ENCODE data around the gene KLHL3.

KLHL3 gene

GRCh38 chr5:137632716-137633115 is 103.2 kb downstream of the KLHL3 start:
- no peak for DNase-seq (ENCODE audit: low spot score)

- no peak for DNase-seq (ENCODE audit: low spot score)
These were observed 104.4 kb downstream of the KLHL3 start for GRCh38 chr5:137631453-137631852.

DNA sequence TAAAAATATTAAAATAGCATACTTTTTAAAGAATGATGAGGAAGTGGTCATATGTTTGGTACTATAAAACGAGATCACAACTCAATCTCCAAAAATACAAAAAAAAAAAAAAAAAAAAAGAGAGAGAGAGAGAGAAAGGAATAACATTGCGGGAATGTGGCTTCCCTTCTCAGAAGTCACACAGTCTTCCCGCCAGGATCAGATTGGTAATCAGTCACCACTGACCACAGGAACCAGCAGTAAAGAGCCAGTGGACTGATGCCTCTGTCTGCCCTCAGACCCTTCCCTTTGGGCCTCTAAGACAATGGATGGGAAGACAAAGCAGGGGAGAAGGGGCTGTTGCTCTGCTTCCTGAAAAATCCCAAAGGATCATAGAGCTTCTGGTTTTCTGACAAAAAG is 104.9 kb downstream of the KLHL3 start:
- DNase-seq (ENCODE audit: low spot score), result no peak

- no peak for DNase-seq (ENCODE audit: low spot score)
These were observed 105.5 kb downstream of the KLHL3 start for GRCh38 chr5:137630216-137630971.

DNA sequence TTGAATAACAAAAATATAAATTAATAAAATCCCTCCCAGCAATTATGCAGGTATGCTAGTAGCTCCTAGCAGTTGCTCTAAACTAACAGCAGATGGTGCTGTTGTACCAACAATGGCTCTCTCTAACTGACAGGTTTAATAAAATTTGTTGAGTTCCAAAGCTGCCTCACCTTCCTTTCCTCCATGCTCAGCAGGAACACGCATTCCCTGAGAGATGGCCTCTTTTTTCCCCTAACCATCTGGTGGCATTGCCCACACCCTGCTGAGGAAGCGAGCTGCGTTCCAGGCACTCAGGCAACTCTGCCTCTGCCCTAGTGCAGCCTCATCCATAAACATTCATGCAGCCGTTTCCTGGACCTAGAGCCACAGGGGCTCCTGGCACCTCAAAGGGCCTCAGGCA is 106.2 kb downstream of the KLHL3 start:
- peak; percentile 50 for DNase-seq (ENCODE audit: low spot score)

DNA sequence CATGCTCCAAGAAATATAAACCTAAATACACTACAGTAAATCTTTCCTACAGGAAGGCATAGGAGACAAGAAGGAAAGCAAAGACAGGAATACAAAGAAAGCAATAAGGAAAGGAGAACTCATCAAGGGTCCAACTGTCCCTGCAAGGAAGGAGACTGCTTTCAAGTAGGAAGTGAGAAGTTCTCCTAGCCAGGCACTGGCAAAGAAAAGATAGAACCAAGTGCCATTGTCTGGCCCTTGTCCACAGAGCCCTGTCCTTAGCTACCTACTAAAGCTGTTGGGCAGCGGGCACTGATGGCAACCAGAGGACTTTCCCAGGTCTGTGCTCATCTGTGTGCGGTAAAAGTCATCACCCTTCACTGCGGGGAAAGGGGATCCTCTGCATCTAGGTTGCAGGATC is 108.2 kb downstream of the KLHL3 start:
- DNase-seq (ENCODE audit: low spot score), result no peak

GRCh38 chr5:137627293-137627692 is 108.6 kb downstream of the KLHL3 start:
- DNase-seq (ENCODE audit: low spot score), result no peak

- no peak for DNase-seq (ENCODE audit: low spot score)
These were observed 111.0 kb downstream of the KLHL3 start for GRCh38 chr5:137624786-137625349.

DNA sequence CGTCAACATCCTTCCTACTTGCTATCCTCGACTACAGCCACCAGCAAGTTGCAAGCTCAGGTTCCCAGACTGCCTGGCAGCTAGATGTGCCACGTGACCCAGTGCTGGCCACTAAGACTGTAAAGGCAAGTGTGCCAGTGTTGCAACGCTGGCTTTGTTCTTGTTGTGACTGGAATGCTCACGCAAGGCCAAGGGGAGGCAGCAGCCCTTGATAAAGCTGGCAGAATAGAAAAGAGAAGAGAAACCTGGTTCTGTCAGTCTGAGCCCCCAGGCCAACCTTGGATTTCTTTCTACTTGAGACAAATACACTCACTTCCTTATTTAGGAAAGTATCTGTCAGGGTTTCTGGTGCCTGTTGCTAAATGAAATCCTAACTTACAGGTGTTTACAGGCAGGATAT is 113.0 kb downstream of the KLHL3 start:
- DNase-seq (ENCODE audit: low spot score), result no peak

- no peak for DNase-seq (ENCODE audit: low spot score)
These were observed 113.7 kb downstream of the KLHL3 start for GRCh38 chr5:137621861-137622823.

- no peak for DNase-seq (ENCODE audit: low spot score)
These were observed 114.6 kb downstream of the KLHL3 start for GRCh38 chr5:137621306-137621705.

DNA sequence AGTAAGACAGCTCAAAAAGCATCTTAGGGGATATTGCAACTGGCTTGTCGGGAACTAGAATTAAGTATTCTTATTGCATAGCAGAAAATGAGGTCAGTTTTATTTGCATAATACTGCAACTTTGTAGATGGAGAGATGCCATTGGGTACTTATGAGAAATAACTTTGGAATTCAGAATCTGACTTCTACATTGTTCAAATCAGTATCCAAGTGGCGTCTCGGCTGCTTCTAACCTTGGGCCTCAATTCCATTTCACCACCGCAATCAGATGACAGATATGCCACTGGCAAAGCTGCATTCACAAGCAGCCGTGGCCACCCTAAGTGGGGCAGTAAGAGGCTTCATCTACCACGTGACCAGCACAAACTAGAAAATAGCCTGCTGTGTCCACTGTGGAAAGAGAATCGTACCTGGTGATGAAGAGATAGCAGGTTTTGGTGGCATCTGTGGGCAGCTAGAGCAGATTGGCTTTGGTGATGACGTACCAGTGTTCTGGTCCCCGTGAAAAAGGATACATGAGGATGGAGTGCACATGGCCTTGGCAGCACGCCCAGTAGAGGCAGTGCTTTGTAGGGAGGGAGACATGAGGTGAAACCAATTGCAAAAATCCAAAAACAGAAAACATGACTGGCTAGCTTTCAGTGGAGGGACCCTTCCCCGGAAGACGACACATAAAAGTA is 116.6 kb downstream of the KLHL3 start:
- DNase-seq (ENCODE audit: low spot score), result no peak

GRCh38 chr5:137618476-137618875 is 117.4 kb downstream of the KLHL3 start:
- no peak for DNase-seq (ENCODE audit: low spot score)

- no peak for DNase-seq (ENCODE audit: low spot score)
These were observed 118.2 kb downstream of the KLHL3 start for GRCh38 chr5:137617528-137618205.

DNA sequence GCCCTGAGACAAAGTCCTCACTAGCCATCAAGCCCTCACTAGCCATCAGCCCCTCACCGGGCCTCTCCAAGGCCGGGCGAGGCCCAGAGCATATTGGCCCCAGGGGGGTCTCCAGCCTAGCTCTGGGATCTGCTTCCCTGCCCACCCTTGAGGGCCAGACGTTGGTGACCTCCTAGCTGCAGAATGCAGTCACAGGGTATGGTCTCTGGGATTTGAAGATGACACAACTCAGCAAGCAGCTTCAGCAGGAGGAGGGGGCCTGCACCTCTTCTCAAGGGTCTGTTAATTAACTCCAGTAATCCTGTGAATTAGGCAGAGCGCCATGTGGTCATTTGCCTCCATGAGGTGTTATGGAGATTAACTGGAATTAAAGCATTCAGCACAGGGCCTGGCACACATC is 119.8 kb downstream of the KLHL3 start:
- no peak for DNase-seq (ENCODE audit: low spot score)

DNA sequence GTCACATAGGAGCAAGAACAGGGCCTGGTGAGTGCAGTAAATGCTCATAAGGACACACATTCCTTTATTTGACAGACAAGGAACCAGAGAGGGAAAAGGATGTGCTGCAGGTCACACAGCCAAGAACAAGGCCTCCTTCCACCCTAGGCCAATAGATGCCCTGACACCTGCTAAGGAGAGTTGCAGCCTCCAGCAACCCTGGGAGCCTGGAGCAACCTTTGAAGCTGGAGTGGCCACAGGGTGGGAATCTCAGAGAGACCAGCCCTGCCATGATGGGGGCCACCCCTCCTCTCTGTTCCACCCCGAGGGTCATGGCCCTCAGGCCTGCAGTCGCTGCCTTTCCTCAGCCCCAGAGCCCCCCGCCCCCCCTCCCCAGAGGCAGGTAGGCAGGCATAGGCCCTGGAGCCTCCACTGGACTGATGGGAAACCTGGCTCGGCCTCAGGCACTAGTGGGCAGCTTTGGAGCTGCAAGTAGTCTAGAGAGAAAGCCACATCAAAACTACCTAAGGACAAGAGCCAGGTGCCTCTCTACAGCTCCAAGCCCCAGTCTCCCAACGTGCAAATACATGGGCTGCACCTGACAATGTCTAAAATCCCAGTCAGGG is 120.6 kb downstream of the KLHL3 start:
- DNase-seq (ENCODE audit: low spot score), result no peak

GRCh38 chr5:137613554-137614265 is 122.2 kb downstream of the KLHL3 start:
- no peak for DNase-seq (ENCODE audit: low spot score)

GRCh38 chr5:137612576-137612975 is 123.3 kb downstream of the KLHL3 start:
- no peak for DNase-seq (ENCODE audit: low spot score)

- no peak for DNase-seq (ENCODE audit: low spot score)
These were observed 124.0 kb downstream of the KLHL3 start for GRCh38 chr5:137611794-137612435.

GRCh38 chr5:137611011-137611580 is 124.8 kb downstream of the KLHL3 start:
- DNase-seq (ENCODE audit: low spot score), result no peak
